Activated naive CD8-positive, alpha-beta T cell treated with anti-CD3 and anti-CD28 coated beads for 36 hours (primary cell): Measurements from ENCODE around the gene RTP5. TPM values are rescaled to one million over a fixed set of nuclear protein-coding genes. Genes with fewer than 3 reads are reported as not detected.

Experiments
- DNase-seq: peaks from one replicate; pipeline ENCODE4 v3.0.0; 2021
- H3K27ac Mint-ChIP-seq: one replicate; pipeline ENCODE4 v1.8.0; 2022; ENCODE audit warnings: mild to moderate bottlenecking, moderate library complexity, mixed read lengths
- H3K27me3 Mint-ChIP-seq: one replicate; pipeline ENCODE4 v1.8.0; 2022; ENCODE audit warnings: mild to moderate bottlenecking, mixed read lengths
- H3K36me3 Mint-ChIP-seq: one replicate; pipeline ENCODE4 v1.8.0; 2021; ENCODE audit warnings: mild to moderate bottlenecking, mixed read lengths
- H3K4me1 Mint-ChIP-seq: one replicate; pipeline ENCODE4 v1.8.0; 2021; ENCODE audit warnings: mixed read lengths
- H3K4me3 Mint-ChIP-seq: one replicate; pipeline ENCODE4 v1.8.0; 2022; ENCODE audit warnings: mild to moderate bottlenecking, moderate library complexity, mixed read lengths
- H3K9me3 Mint-ChIP-seq: one replicate; pipeline ENCODE4 v1.8.0; 2022; ENCODE audit warnings: mixed read lengths
- total RNA-seq, 2 experiments: library from RNA; stranded (reverse); gene quantifications; one replicate each; pipeline ENCODE4 v1.2.3, GENCODE V29; 2021

RTP5 gene
- total RNA-seq, 2 experiments from 2014 or later: 0.20 TPM; not detected in 1

GRCh38 chr2:241851325-241852115 lies 18.0 kb upstream of the RTP5 start:
- no peak overlapping the region for H3K27ac Mint-ChIP-seq
- H3K4me3 Mint-ChIP-seq: no peak overlapping the region
- H3K27me3 Mint-ChIP-seq: no peaks in the 10 kb centered on the region
- peaks cover 7% of the 10 kb centered on the region for H3K4me1 Mint-ChIP-seq
- DNase-seq: no peak
- no peaks in the 10 kb centered on the region for H3K9me3 Mint-ChIP-seq
- H3K36me3 Mint-ChIP-seq: peaks cover 2% of the 10 kb centered on the region

- H3K27me3 Mint-ChIP-seq: no peaks in the 10 kb centered on the region
- H3K4me3 Mint-ChIP-seq: no peak overlapping the region
- no peak for DNase-seq
- no peaks in the 10 kb centered on the region for H3K9me3 Mint-ChIP-seq
- H3K27ac Mint-ChIP-seq: no peak overlapping the region
- no peaks in the 10 kb centered on the region for H3K36me3 Mint-ChIP-seq
- peaks cover 10% of the 10 kb centered on the region for H3K4me1 Mint-ChIP-seq
Observed at GRCh38 chr2:241852116-241852980, 17.2 kb upstream of the RTP5 start.

DNA sequence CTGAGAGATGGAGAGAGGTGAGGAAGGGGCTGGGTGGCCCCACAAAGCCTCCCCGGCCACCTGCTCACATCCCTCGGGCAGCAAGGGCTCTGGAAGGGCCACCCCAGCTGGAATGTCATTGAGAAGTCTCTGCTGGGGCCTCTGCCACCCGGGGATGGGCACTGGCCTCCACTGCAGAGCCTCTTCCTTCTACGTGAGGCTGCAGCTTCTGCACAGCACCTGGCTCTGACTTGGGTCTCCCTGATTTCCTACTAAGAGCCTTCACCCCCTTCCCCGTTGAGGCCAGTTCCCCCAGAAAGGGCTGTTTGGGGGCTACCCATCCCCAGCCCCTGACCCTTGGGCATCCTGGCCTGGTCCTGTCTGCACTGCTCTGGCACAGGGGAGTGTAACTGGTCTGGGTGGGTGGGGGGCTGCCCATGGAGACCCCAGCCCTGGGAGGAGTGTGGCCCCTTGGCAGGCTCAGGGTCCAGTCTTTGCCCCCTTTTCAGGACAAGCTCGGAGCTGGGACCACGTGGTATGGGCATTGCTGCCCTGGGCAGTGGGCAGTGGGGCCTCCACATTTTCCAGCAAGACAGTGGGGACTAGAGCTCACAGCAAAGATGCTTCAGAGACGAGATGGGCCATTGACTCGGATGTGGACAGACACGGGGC lies 16.4 kb upstream of the RTP5 start:
- DNase-seq: no peak
- Mint-ChIP-seq H3K36me3 (no peaks in the 10 kb centered on the region), H3K4me1 (peaks cover 12% of the 10 kb centered on the region), H3K27ac (no peak overlapping the region), H3K27me3 (no peaks in the 10 kb centered on the region), H3K9me3 (no peaks in the 10 kb centered on the region), H3K4me3 (no peak overlapping the region)

- Mint-ChIP-seq H3K27ac (no peak overlapping the region), H3K4me1 (peaks cover 14% of the 10 kb centered on the region), H3K9me3 (no peaks in the 10 kb centered on the region), H3K27me3 (no peaks in the 10 kb centered on the region), H3K4me3 (no peak overlapping the region), H3K36me3 (no peaks in the 10 kb centered on the region)
- no peak for DNase-seq
Observed at GRCh38 chr2:241853651-241854341, 15.7 kb upstream of the RTP5 start.

- DNase-seq: no peak
- no peaks in the 10 kb centered on the region for H3K36me3 Mint-ChIP-seq
- H3K9me3 Mint-ChIP-seq: no peaks in the 10 kb centered on the region
Observed at GRCh38 chr2:241854342-241855244, 14.9 kb upstream of the RTP5 start.

DNA sequence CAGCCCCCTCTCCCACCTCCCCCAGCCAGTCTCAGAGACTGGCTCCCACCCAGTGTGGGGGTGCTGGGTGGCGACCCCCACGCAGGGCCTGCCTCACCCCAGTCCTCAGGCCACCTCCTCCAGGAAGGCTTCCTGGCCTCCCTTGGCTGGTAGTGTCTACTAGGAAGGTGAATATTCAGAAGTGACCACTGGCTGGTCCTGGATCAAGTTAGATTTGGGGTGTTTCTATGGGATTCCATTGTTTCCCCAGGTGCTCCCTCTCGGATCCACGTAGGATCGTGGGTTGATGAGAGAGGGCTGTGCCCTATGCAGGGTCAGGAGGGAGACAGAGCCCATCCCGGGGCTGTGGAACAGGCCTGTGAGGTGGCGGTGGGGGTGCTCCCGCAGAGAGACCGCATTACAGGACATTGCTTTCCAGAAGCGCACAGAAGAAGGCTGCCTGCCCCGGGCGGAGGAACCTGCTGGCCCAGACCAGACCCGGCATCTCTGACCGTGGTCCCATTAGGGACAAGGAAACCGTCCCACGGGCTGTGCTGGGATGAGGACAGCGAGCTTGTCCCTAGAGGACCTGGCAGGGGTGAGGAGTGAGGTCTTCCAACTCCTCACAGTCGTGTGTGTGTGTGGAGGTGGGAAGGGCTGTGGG lies 14.2 kb upstream of the RTP5 start:
- Mint-ChIP-seq H3K36me3 (no peaks in the 10 kb centered on the region), H3K4me1 (peaks cover 18% of the 10 kb centered on the region), H3K27me3 (no peaks in the 10 kb centered on the region), H3K4me3 (peak overlapping the region; percentile 22), H3K27ac (no peak overlapping the region), H3K9me3 (no peaks in the 10 kb centered on the region)
- DNase-seq: no peak

More at GRCh38 chr2:241854342-241855244, 14.9 kb upstream of the RTP5 start:
- Mint-ChIP-seq H3K27ac (no peak overlapping the region), H3K4me1 (peaks cover 15% of the 10 kb centered on the region), H3K4me3 (no peak overlapping the region), H3K27me3 (no peaks in the 10 kb centered on the region)

GRCh38 chr2:241855888-241856422 lies 13.6 kb upstream of the RTP5 start:
- H3K4me3 Mint-ChIP-seq: peak overlapping the region; percentile 22
- H3K9me3 Mint-ChIP-seq: no peaks in the 10 kb centered on the region
- H3K27me3 Mint-ChIP-seq: no peaks in the 10 kb centered on the region
- DNase-seq: no peak
- peaks cover 22% of the 10 kb centered on the region for H3K4me1 Mint-ChIP-seq
- no peaks in the 10 kb centered on the region for H3K36me3 Mint-ChIP-seq
- H3K27ac Mint-ChIP-seq: no peak overlapping the region

DNA sequence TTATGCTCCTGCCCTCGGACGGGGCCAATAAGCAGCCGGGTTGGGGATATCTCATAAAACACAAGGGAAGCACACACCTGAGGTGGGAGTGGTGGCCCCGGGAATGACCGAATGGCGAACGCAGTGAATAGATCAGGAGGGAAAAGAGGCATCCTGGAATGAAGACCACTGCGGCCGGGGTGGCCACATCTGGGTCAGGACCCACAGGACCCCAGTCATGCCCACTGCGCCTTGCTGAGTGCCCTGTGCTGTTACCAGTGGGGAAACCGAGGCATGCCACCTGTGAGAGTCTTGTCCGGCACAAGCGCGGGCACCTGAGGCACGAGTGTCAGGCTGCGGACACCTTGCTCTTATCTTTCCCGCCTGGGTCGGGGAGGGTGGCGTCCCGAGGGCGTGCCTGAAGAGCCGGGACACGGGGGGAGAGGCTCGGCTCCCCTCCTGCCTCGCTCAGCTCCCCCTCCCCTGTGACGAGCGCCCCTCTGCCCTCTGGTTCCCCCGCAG lies 12.4 kb upstream of the RTP5 start:
- Mint-ChIP-seq H3K9me3 (peaks cover 2% of the 10 kb centered on the region), H3K27me3 (peaks cover 8% of the 10 kb centered on the region), H3K27ac (no peak overlapping the region), H3K4me1 (peaks cover 33% of the 10 kb centered on the region), H3K4me3 (peak overlapping the region; percentile 85), H3K36me3 (peaks cover 9% of the 10 kb centered on the region)
- DNase-seq: no peak

- Mint-ChIP-seq H3K9me3 (peaks cover 2% of the 10 kb centered on the region), H3K36me3 (peaks cover 9% of the 10 kb centered on the region), H3K27ac (peak overlapping the region; percentile 83), H3K27me3 (peaks cover 12% of the 10 kb centered on the region), H3K4me1 (peaks cover 37% of the 10 kb centered on the region), H3K4me3 (peak overlapping the region; percentile 85)
- DNase-seq: no peak
Observed at GRCh38 chr2:241857572-241858121, 11.9 kb upstream of the RTP5 start.

DNA sequence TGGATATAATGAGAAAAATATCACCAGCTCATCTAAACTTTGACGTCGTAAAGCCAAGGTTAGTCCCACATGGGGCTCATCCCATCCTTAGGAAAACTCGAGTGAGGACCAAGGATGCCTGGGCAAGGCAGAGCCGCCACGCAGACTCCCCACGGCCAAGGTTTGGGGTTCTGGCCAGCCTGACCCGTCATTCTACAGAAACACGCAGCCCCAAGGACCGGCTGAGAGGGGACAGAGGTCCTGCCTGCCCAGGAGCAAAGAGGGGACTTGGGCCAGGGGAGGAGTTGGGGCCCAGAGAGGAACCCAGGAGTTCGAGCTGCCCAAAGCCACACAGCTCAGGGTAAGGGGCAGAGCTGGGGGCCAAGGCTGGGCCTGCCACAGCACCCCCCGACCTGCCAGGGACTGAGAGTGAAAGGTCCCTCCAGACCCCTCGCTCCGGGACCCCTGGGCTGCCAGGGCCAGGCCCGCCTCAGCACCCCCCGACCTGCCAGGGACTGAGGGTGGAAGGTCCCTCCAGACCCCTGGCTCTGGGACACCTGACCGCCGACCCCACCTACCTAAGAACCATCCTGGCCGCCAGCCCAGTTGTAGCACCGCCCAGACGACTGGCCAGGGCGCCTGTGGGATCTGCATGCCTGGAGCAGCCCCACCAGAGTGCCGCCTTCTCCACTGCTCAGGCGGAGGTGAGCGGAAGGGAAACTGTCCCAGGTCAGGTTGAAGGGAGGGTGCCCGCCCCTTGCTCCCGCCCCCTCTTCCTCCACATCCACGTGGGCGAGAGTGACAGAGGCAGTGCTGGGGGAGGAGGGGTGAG lies 11.1 kb upstream of the RTP5 start, which contains the start of gene PDCD1:
TSS of gene PDCD1 (minus strand) at position 689 of the 811 bp plus-strand sequence. CDS start at position 633, 56 bp downstream.
- Mint-ChIP-seq H3K36me3 (peaks cover 9% of the 10 kb centered on the region), H3K4me3 (peak within 1 kb of the TSS; percentile 85), H3K27ac (peak within 1 kb of the TSS; percentile 94), H3K27me3 (peaks cover 12% of the 10 kb centered on the region), H3K9me3 (peaks cover 2% of the 10 kb centered on the region), H3K4me1 (peaks cover 45% of the 10 kb centered on the region)
- DNase-seq: peak; percentile 80

GRCh38 chr2:241859017-241859435 lies 10.5 kb upstream of the RTP5 start:
- Mint-ChIP-seq H3K27me3 (peaks cover 13% of the 10 kb centered on the region), H3K9me3 (peaks cover 3% of the 10 kb centered on the region), H3K4me3 (peak overlapping the region; percentile 85), H3K27ac (peak overlapping the region; percentile 94), H3K36me3 (peaks cover 9% of the 10 kb centered on the region), H3K4me1 (peaks cover 47% of the 10 kb centered on the region)
- peak; percentile 61 for DNase-seq
